Measurements from ENCODE around the gene FLVCR2. TPM values are rescaled to one million over a fixed set of nuclear protein-coding genes. Genes with fewer than 3 reads are reported as not detected.

Gene FLVCR2
- total and polyA plus RNA-seq, 2 of the 13 experiments (the other 11 are each of a cell fraction or from before 2014, with no cell fraction given): 9.9 to 10.5 TPM

DNA sequence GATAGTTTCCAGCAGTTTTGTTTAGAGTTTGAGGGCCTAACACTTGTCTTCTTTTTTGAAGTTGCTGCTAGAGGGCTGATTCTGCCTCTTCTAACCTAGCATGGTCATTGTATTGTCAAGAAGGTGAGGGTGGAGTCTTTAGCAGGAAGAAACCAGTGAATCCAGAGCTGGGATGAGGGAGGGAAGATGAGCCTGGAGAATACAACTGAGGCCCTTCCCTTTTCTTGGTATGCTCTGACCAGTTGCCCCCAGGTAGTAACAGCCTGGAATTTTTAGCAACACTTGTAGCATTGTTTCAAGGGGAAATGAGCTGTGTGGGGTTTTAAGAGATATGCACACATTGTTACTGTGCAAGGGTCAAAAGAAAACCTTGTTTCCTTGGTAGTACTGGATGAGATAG lies 9.0 kb downstream of the FLVCR2 start:
- DNase-seq (ENCODE audit: low spot score): no peak
- POLR2A ChIA-PET: no interaction called here

DNA sequence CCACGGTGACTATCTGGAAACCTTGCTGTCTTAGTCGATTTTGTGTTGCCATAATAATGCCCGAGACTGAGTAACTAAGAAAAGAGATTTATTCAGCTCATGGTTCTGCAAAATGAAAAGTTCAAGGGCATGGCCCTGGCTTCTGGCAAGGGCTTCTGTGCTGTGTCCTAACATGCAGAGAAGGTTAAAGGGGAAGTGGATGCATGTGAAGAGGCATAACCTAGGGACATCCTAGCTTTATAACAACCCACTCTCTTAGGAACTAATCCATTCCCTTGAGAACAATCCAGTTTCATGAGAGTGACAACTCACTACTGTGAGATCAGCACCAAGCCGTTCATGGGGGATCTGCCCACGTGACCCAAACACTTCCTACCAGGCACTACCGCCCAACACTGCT lies 11.5 kb downstream of the FLVCR2 start:
- no TSS peak for BruUV-seq (replicated peaks)
- H3K4me2 ChIP-seq (ENCODE audit: low read depth, low read length): no peak overlapping the region
- CTCF ChIA-PET (ENCODE audit: low intra/inter-chr PET ratio, low total read pairs): no interaction called here
- POLR2A ChIA-PET: no interaction called here
- H3K27me3 ChIP-seq (ENCODE audit: control insufficient read depth in 1 of 2, insufficient read depth in 2 of 2, low read length in 2 of 2): no peaks in the 10 kb centered on the region
- H2AFZ ChIP-seq (ENCODE audit: low read length): no peak overlapping the region
- in situ Hi-C loops (cut with HindIII; ENCODE audit: extremely low pct_ligation_motif_present, low pct_unique_long_range_greater_than_20kb): no loop called here
- H3K36me3 ChIP-seq (replicated peaks in 1 of 2; ENCODE audit: control insufficient read depth in 1 of 2, insufficient read depth in 2 of 2, low read length in 2 of 2): peaks cover 3 to 4% of the 10 kb centered on the region in 2 experiments; a peak in 3 of 5 replicates
- peaks cover 18% of the 10 kb centered on the region; the same call in 1 of the 2 replicates for H3K4me1 ChIP-seq (ENCODE audit: insufficient read depth, low read length)
- no peaks in the 10 kb centered on the region for H4K20me1 ChIP-seq (ENCODE audit: insufficient read depth, low read length)
- H3K4me3 ChIP-seq (replicated peaks in 1 of 3; ENCODE audit: insufficient read depth in 1 of 3, low read depth in 2 of 3, low read length in 3 of 3): no peak overlapping the region
- H3K9ac ChIP-seq (ENCODE audit: insufficient read depth, low read depth, low read length): no peak overlapping the region
- intact Hi-C loops (cut with micrococcal nuclease; ENCODE audit: unreplicated experiment): no loop called here
- no peak for DNase-seq (ENCODE audit: low spot score)
- H3K27ac ChIP-seq (ENCODE audit: extremely low read length, insufficient read depth, low read length): no peak overlapping the region
- no peaks in the 10 kb centered on the region for H3K79me2 ChIP-seq (ENCODE audit: insufficient read depth, low read length)
- ATAC-seq: no peak
- 93% methylated on average over 6 of the region's 6 CpGs for WGBS (ENCODE audit: low lambda C conversion rate)
- H3K9me3 ChIP-seq (ENCODE audit: low read length): peaks cover 6% of the 10 kb centered on the region
- FAIRE-seq: no peak
- no peak for TF ChIP-seq ZNF136 (CRISPR knock-in tag; IDR thresholded peaks at IDR 0.05; ENCODE audit: low read depth)
- TF ChIP-seq PHF21A (CRISPR knock-in tag; IDR thresholded peaks at IDR 0.05): no peak
- TF ChIP-seq TGIF2 (CRISPR knock-in tag; IDR thresholded peaks at IDR 0.05): no peak
- TF ChIP-seq, protein P1, sequence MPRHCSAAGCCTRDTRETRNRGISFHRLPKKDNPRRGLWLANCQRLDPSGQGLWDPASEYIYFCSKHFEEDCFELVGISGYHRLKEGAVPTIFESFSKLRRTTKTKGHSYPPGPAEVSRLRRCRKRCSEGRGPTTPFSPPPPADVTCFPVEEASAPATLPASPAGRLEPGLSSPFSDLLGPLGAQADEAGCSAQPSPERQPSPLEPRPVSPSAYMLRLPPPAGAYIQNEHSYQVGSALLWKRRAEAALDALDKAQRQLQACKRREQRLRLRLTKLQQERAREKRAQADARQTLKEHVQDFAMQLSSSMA (CRISPR knock-in tag; IDR thresholded peaks at IDR 0.05): no peak
- TF ChIP-seq, protein P2, sequence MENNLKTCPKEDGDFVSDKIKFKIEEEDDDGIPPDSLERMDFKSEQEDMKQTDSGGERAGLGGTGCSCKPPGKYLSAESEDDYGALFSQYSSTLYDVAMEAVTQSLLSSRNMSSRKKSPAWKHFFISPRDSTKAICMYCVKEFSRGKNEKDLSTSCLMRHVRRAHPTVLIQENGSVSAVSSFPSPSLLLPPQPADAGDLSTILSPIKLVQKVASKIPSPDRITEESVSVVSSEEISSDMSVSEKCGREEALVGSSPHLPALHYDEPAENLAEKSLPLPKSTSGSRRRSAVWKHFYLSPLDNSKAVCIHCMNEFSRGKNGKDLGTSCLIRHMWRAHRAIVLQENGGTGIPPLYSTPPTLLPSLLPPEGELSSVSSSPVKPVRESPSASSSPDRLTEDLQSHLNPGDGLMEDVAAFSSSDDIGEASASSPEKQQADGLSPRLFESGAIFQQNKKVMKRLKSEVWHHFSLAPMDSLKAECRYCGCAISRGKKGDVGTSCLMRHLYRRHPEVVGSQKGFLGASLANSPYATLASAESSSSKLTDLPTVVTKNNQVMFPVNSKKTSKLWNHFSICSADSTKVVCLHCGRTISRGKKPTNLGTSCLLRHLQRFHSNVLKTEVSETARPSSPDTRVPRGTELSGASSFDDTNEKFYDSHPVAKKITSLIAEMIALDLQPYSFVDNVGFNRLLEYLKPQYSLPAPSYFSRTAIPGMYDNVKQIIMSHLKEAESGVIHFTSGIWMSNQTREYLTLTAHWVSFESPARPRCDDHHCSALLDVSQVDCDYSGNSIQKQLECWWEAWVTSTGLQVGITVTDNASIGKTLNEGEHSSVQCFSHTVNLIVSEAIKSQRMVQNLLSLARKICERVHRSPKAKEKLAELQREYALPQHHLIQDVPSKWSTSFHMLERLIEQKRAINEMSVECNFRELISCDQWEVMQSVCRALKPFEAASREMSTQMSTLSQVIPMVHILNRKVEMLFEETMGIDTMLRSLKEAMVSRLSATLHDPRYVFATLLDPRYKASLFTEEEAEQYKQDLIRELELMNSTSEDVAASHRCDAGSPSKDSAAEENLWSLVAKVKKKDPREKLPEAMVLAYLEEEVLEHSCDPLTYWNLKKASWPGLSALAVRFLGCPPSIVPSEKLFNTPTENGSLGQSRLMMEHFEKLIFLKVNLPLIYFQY (CRISPR knock-in tag; IDR thresholded peaks at IDR 0.05; ENCODE audit: borderline replicate concordance): no peak

More for the DNA sequence above, 9.0 kb downstream of the FLVCR2 start:
- H4K20me1 ChIP-seq (ENCODE audit: insufficient read depth, low read length): no peaks in the 10 kb centered on the region
- no peak overlapping the region for H2AFZ ChIP-seq (ENCODE audit: low read length)
- CTCF ChIA-PET (ENCODE audit: low intra/inter-chr PET ratio, low total read pairs): no interaction called here
- H3K9me3 ChIP-seq (ENCODE audit: low read length): peaks cover 6% of the 10 kb centered on the region
- no peak overlapping the region for H3K4me2 ChIP-seq (ENCODE audit: low read depth, low read length)
- H3K79me2 ChIP-seq (ENCODE audit: insufficient read depth, low read length): peaks cover 3% of the 10 kb centered on the region
- intact Hi-C loops (cut with micrococcal nuclease; ENCODE audit: unreplicated experiment) (no loop called here), in situ Hi-C loops (cut with HindIII; ENCODE audit: extremely low pct_ligation_motif_present, low pct_unique_long_range_greater_than_20kb) (no loop called here)
- ATAC-seq (no peak), FAIRE-seq (no peak)
- no peak overlapping the region for H3K4me3 ChIP-seq (replicated peaks in 1 of 3; ENCODE audit: insufficient read depth in 1 of 3, low read depth in 2 of 3, low read length in 3 of 3)
- peaks cover 3 to 4% of the 10 kb centered on the region in 2 experiments; a peak in 3 of 5 replicates for H3K36me3 ChIP-seq (replicated peaks in 1 of 2; ENCODE audit: control insufficient read depth in 1 of 2, insufficient read depth in 2 of 2, low read length in 2 of 2)
- peaks cover 25% of the 10 kb centered on the region; the same call in 1 of the 2 replicates for H3K4me1 ChIP-seq (ENCODE audit: insufficient read depth, low read length)
- no peak overlapping the region for H3K27ac ChIP-seq (ENCODE audit: extremely low read length, insufficient read depth, low read length)
- TF ChIP-seq ZBTB3 (CRISPR knock-in tag; IDR thresholded peaks at IDR 0.05; ENCODE audit: borderline replicate concordance, low read depth) (no peak), GTF3A (CRISPR knock-in tag; conservative IDR thresholded peaks at IDR 0.05) (no peak), SALL1 (CRISPR knock-in tag; IDR thresholded peaks at IDR 0.05) (no peak), MTF1 (CRISPR knock-in tag; IDR thresholded peaks at IDR 0.05) (no peak), SNAI1 (CRISPR knock-in tag; IDR thresholded peaks at IDR 0.05; ENCODE audit: borderline replicate concordance) (no peak), KLF11 (CRISPR knock-in tag; IDR thresholded peaks at IDR 0.05) (no peak), MAF1 (CRISPR knock-in tag; IDR thresholded peaks at IDR 0.05; ENCODE audit: borderline replicate concordance) (no peak), CENPX (CRISPR knock-in tag; IDR thresholded peaks at IDR 0.05) (no peak), KAT7 (CRISPR knock-in tag; IDR thresholded peaks at IDR 0.05; ENCODE audit: borderline replicate concordance) (no peak)
- TF ChIP-seq, protein P3, sequence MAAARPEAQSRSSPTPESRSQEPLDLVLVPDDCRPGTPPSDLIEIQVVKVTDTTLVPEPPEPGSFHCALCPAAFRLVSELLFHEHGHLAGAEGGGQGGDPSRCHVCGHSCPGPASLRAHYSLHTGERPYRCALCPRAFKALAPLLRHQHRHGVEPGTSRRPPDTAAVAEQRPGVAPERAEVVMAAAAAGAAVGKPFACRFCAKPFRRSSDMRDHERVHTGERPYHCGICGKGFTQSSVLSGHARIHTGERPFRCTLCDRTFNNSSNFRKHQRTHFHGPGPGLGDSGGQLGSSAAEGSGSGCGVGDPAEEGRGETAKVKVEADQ (CRISPR knock-in tag; IDR thresholded peaks at IDR 0.05; ENCODE audit: borderline replicate concordance): no peak
- BruUV-seq (replicated peaks): no TSS peak
- no peaks in the 10 kb centered on the region for H3K27me3 ChIP-seq (ENCODE audit: control insufficient read depth in 1 of 2, insufficient read depth in 2 of 2, low read length in 2 of 2)
- no peak overlapping the region for H3K9ac ChIP-seq (ENCODE audit: insufficient read depth, low read depth, low read length)

Data from HepG2 (cell line).